HG03039 (cell line): ENCODE results near the gene SNX30.

Experiments
- ATAC-seq: cut with Tn5 transposase; IDR thresholded peaks from one replicate; pipeline ENCODE4 v1.9.1; 2021; ENCODE audit warnings: mild to moderate bottlenecking, moderate library complexity; ENCODE audit not compliant: unreplicated experiment

The SNX30 gene

GRCh38 chr9:112819635-112820496 lies 69.3 kb downstream of the SNX30 start:
- ATAC-seq, result no peak

GRCh38 chr9:112820881-112821280 lies 70.3 kb downstream of the SNX30 start:
- ATAC-seq, result no peak

- no peak for ATAC-seq
Measured at GRCh38 chr9:112822618-112823017, 72.1 kb downstream of the SNX30 start.

GRCh38 chr9:112823257-112823656 lies 72.7 kb downstream of the SNX30 start:
- ATAC-seq, result no peak

GRCh38 chr9:112831281-112831851 lies 80.8 kb downstream of the SNX30 start:
- no peak for ATAC-seq

- ATAC-seq, result no peak
Measured at GRCh38 chr9:112831969-112832368, 81.4 kb downstream of the SNX30 start.

GRCh38 chr9:112833081-112833480 lies 82.5 kb downstream of the SNX30 start:
- ATAC-seq, result no peak

GRCh38 chr9:112836394-112836793 lies 85.8 kb downstream of the SNX30 start:
- ATAC-seq, result no peak

- ATAC-seq, result no peak
Measured at GRCh38 chr9:112838342-112838741, 87.8 kb downstream of the SNX30 start.

GRCh38 chr9:112839331-112839730 lies 88.8 kb downstream of the SNX30 start:
- no peak for ATAC-seq

GRCh38 chr9:112841261-112841660 lies 90.7 kb downstream of the SNX30 start:
- ATAC-seq, result no peak

- ATAC-seq, result no peak
Measured at GRCh38 chr9:112842555-112842954, 92.0 kb downstream of the SNX30 start.

- ATAC-seq, result no peak
Measured at GRCh38 chr9:112844771-112845542, 94.4 kb downstream of the SNX30 start.

- ATAC-seq, result no peak
Measured at GRCh38 chr9:112846528-112847488, 96.2 kb downstream of the SNX30 start.

- ATAC-seq, result no peak
Measured at GRCh38 chr9:112848316-112849151, 98.0 kb downstream of the SNX30 start.

- no peak for ATAC-seq
Measured at GRCh38 chr9:112849363-112849922, 98.9 kb downstream of the SNX30 start.

GRCh38 chr9:112850840-112851239 lies 100.3 kb downstream of the SNX30 start:
- no peak for ATAC-seq

GRCh38 chr9:112852741-112853504 lies 102.4 kb downstream of the SNX30 start:
- ATAC-seq, result no peak
